ENCODE data around the gene NRG2. TPM values are rescaled to one million over a fixed set of nuclear protein-coding genes. Genes with fewer than 3 reads are reported as not detected.

The NRG2 gene
- total RNA-seq, 1 donor from 2014 or later: 1.9 TPM

DNA sequence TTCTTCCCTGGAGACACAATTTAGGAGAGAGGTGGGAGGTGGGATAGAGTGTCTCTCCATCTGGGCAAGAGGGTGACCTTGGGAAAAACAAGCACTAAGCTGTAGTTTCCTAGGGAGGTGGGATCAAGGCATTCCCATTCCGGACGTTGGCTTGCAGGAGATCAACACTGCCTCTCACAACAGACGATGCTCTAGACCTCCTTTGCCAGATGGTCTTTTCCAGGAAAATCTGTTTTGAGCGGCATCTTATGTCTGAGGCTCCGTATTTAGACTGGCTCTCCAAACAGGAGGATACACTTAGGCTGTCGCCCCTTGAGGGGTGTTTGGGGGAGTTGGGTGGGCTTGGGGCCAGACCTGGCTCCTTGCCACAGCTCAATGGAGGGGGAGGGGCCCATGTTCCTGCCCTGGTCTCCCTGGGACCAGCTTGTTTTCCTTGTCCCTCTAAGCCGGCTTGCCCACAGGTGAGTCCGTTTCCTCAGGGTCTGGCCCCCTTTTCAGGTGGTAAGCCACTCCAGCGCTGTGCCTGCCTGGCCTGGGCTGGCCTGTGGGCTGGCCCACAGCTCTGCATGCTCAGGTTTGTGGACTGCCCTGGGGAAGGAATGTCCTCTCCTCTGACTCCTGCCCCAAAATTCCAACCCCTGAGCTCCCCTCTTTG is 245.1 kb downstream of the NRG2 start:
- intact Hi-C loops (cut with micrococcal nuclease): no loop called here
- DNase-seq: no peak

DNA sequence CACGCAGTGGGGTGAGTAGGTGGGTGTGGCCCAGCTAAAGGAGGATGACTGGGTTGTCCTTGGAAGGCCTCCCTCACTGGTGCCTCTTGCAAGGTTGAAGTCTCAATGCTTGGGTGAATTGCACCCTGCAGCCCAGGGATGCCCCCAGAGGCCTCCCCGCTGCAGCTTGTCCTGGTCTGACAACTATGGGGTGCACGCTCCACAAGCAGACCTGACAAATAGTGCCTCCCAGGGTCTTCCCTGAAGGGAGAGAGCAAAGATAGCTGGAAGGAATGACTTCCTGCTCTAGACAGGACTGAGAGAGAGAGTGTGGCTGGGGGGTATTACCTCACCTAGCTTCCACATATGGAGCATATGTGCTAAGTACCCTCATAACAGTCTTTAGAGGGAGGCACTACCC is 245.8 kb downstream of the NRG2 start:
- intact Hi-C loops (cut with micrococcal nuclease): no loop called here
- DNase-seq (no peak), ATAC-seq (no peak)

More for the DNA sequence above, 245.1 kb downstream of the NRG2 start:
- no peak for ATAC-seq

Other genes with a start within 250 kb of the NRG2 start
- not detected for gene PSD2, start 247.5 kb downstream of the NRG2 start, total RNA-seq
- gene PURA, start 70.8 kb upstream of the NRG2 start, total RNA-seq: 24.6 TPM
- 11.8 TPM for gene IGIP, start 82.6 kb upstream of the NRG2 start, total RNA-seq
- 58.2 TPM for gene CYSTM1, start 131.9 kb upstream of the NRG2 start, total RNA-seq